ENCODE data around the gene LIX1L.

DNA sequence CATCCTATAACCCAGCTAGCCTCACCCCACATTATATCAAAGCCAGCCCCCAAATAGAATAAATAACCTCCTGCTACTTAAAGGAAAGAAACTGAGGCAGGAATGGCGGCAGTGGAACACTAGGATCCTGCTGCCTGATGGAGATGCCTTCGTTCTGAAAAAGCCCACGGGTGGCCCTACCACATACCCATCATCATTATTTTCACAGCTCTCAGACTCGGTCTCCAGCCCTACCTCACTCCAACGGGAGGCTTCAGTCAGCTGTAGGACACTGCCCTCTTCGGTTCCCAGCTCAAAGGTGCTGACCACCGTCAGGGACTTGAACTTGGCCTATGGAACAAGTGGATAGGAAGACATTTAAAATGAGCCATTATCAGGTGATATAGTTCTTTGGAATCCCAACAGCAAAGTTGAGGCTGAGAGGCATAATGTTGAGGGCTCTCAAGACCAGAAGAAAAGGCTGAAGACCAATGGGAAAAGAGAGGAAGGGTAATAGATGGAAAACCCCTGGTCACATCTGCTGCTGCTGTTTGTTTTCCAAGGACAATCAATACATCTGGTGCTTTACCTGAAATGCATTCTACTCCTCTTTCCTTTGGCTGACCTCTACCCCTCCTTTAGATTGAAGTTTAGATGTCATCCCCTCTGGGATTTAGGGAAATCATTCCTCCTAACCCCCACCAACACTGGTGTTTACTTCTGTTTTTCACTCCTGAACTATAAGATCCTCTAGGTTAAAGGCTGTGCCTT, 64.3 kb downstream of the LIX1L start:
- TF ChIP-seq, protein P1, sequence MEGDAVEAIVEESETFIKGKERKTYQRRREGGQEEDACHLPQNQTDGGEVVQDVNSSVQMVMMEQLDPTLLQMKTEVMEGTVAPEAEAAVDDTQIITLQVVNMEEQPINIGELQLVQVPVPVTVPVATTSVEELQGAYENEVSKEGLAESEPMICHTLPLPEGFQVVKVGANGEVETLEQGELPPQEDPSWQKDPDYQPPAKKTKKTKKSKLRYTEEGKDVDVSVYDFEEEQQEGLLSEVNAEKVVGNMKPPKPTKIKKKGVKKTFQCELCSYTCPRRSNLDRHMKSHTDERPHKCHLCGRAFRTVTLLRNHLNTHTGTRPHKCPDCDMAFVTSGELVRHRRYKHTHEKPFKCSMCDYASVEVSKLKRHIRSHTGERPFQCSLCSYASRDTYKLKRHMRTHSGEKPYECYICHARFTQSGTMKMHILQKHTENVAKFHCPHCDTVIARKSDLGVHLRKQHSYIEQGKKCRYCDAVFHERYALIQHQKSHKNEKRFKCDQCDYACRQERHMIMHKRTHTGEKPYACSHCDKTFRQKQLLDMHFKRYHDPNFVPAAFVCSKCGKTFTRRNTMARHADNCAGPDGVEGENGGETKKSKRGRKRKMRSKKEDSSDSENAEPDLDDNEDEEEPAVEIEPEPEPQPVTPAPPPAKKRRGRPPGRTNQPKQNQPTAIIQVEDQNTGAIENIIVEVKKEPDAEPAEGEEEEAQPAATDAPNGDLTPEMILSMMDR (IDR thresholded peaks at IDR 0.05; ENCODE audit: extremely low read depth in 1 of 2, insufficient read depth in 1 of 2, low read depth in 1 of 2, low read length in 2 of 2), result no peak
- TF ChIP-seq POLR2A (IDR thresholded peaks at IDR 0.05; ENCODE audit: low read depth, low read length) (no peak), FOS (IDR thresholded peaks at IDR 0.05; ENCODE audit: borderline replicate concordance, insufficient read depth, low read length) (no peak), JUN (IDR thresholded peaks at IDR 0.05; ENCODE audit: borderline replicate concordance, insufficient read depth, insufficient read length, low read depth) (no peak), POLR2AphosphoS5 (IDR thresholded peaks at IDR 0.05; ENCODE audit: insufficient read depth, low read depth, low read length) (no peak)
